GM18511 (cell line): ENCODE results near the gene DGKI.

Experiments used
- ATAC-seq: cut with Tn5 transposase; IDR thresholded peaks from one replicate; pipeline ENCODE4 v1.9.1; 2021; ENCODE audit warnings: mild to moderate bottlenecking, moderate library complexity; ENCODE audit not compliant: unreplicated experiment

The DGKI gene

GRCh38 chr7:137386966-137387365 lies 459.8 kb downstream of the DGKI start:
- no peak for ATAC-seq

GRCh38 chr7:137381045-137381444 lies 465.7 kb downstream of the DGKI start:
- no peak for ATAC-seq

- no peak for ATAC-seq
Observed at GRCh38 chr7:137373507-137373906, 473.3 kb downstream of the DGKI start.

GRCh38 chr7:137371616-137372015 lies 475.2 kb downstream of the DGKI start:
- no peak for ATAC-seq

- no peak for ATAC-seq
Observed at GRCh38 chr7:137366995-137367394, 479.8 kb downstream of the DGKI start.

GRCh38 chr7:137363683-137364082 lies 483.1 kb downstream of the DGKI start:
- ATAC-seq, result no peak

GRCh38 chr7:137360087-137360679 lies 486.6 kb downstream of the DGKI start:
- no peak for ATAC-seq

- no peak for ATAC-seq
Observed at GRCh38 chr7:137354961-137355360, 491.8 kb downstream of the DGKI start.

- no peak for ATAC-seq
Observed at GRCh38 chr7:137354396-137354795, 492.4 kb downstream of the DGKI start.

GRCh38 chr7:137351941-137352340 lies 494.8 kb downstream of the DGKI start:
- no peak for ATAC-seq

- ATAC-seq, result no peak
Observed at GRCh38 chr7:137345799-137346449, 500.9 kb downstream of the DGKI start.

GRCh38 chr7:137343281-137343841 lies 503.4 kb downstream of the DGKI start, which contains the start of gene PTN:
TSS of gene PTN (minus strand) at chr7:137343733. CDS start at chr7:137254973, 88,760 bp downstream.
- ATAC-seq, result no peak

GRCh38 chr7:137342828-137343261 lies 503.9 kb downstream of the DGKI start:
- ATAC-seq, result no peak

- ATAC-seq, result no peak
Observed at GRCh38 chr7:137342265-137342664, 504.5 kb downstream of the DGKI start.

- no peak for ATAC-seq
Observed at GRCh38 chr7:137337902-137338301, 508.9 kb downstream of the DGKI start.

- no peak for ATAC-seq
Observed at GRCh38 chr7:137335814-137336213, 511.0 kb downstream of the DGKI start.

- no peak for ATAC-seq
Observed at GRCh38 chr7:137331378-137331777, 515.4 kb downstream of the DGKI start.
